ENCODE results near the gene SMIM34. TPM values are rescaled to one million over a fixed set of nuclear protein-coding genes. Genes with fewer than 3 reads are reported as not detected.

SMIM34 gene
- not detected in 2 replicates for total RNA-seq

DNA sequence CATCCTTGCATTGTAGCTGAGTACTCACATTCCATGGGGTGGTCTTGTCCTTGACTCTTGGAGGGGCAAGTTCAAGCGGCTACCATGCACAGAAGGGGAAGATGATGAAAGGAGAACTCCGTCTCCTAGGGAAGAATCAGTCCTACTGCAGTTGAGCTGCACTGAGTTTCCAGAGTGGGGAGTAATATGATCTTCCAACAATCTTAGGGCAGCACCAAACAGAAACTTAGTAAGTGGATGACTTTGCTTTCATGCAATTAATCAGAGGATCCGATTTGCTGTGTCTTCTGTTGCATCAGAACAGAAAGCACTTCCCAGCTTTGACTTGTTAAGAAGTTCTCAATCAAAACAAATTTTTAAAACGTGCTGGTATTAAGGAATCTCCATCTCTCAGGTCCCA lies at the start of gene SMIM34:
Gene SMIM34 (minus strand): TSS at position 147 of the 400 bp plus-strand sequence. CDS start 112 bp downstream, at position 35.

GRCh38 chr21:34374940-34375618 lies 48.7 kb downstream of the SMIM34 start, which contains the start of gene SMIM11:
Gene SMIM11, plus strand, starts transcription at chr21:34375507. Its CDS starts 3,998 bp downstream, at chr21:34379505.

Other genes with a start within 250 kb of the SMIM34 start
- not detected in 2 replicates for gene KCNE2, start 59.9 kb downstream of the SMIM34 start, total RNA-seq
- gene SMIM11, start 48.4 kb downstream of the SMIM34 start, total RNA-seq, result 2.2 and 10.0 TPM in 2 replicates
- gene KCNE1, start 88.3 kb upstream of the SMIM34 start, total RNA-seq, result not detected in 2 replicates
- gene RCAN1, start 191.2 kb upstream of the SMIM34 start, total RNA-seq, result 27.5 and 29.4 TPM in 2 replicates
- not detected in 2 replicates for gene CLIC6, start 245.0 kb upstream of the SMIM34 start, total RNA-seq

Data from mammary microvascular endothelial cell (primary cell).